Stomach (tissue), 9 donors: ENCODE results near the gene CHST13. TPM values are rescaled to one million over a fixed set of nuclear protein-coding genes. Genes with fewer than 3 reads are reported as not detected.

ENCODE experiments used
- DNase-seq, 2 donors: peaks; one replicate each; pipeline versions ENCODE4 v3.0.0 to v3.0.0-alpha.2; 2013 to 2019
- H3K27ac ChIP-seq, 5 donors: fragments of 200-600 bp in 4 of 5; sonication (generic) in 4 of 5; one replicate each; pipeline ENCODE4 v1.5.1; 2013 to 2019; ENCODE audit warnings: mild to moderate bottlenecking in 1 of 5, moderate library complexity in 1 of 5
- H3K27me3 ChIP-seq, 3 donors: fragments of 200-600 bp; sonication (generic); one replicate each; pipeline ENCODE4 v1.5.1; 2017 to 2019; ENCODE audit warnings: mixed run types in 1 of 3
- H3K36me3 ChIP-seq, 4 donors: fragments of 200-600 bp; sonication (generic); 1 replicate in 3 of 4; 2 replicates in 1 of 4; pipeline ENCODE4 v1.5.1; 2016 to 2019
- H3K4me1 ChIP-seq, 4 donors: fragments of 200-600 bp; sonication (generic); one replicate each; pipeline ENCODE4 v1.5.1; 2016 to 2019
- H3K4me3 ChIP-seq, 4 donors: fragments of 200-600 bp; sonication (generic) in 3 of 4; one replicate each; pipeline ENCODE4 v1.5.1; 2016 to 2019; ENCODE audit warnings: mild to moderate bottlenecking in 1 of 4
- H3K9me3 ChIP-seq, 4 donors: fragments of 200-600 bp; sonication (generic); one replicate each; pipeline ENCODE4 v1.5.1; 2016 to 2019
- CTCF ChIP-seq, 7 experiments: fragments of 450-650 bp in 4 of 7; fragments of 200-600 bp in 3 of 7; sonication (generic) in 3 of 7; IDR thresholded peaks; one replicate each; pipeline ENCODE4 v1.5.1; 2016 to 2019; ENCODE audit warnings: antibody characterized with exemption in 7 of 7, control low read depth in 2 of 7, mild to moderate bottlenecking in 1 of 7
- EP300 ChIP-seq: sonication (generic); formaldehyde crosslinking; IDR thresholded peaks from one replicate; pipeline ENCODE4 v1.6.1; 2017; ENCODE audit warnings: antibody characterized with exemption
- POLR2A ChIP-seq, 4 donors: fragments of 450-650 bp; IDR thresholded peaks; one replicate each; pipeline ENCODE4 v1.6.1; 2016; ENCODE audit warnings: antibody characterized with exemption in 4 of 4, control low read depth in 2 of 4, mild to moderate bottlenecking in 1 of 4, moderate library complexity in 1 of 4
- POLR2AphosphoS5 ChIP-seq, 3 donors: sonication (generic); formaldehyde crosslinking; IDR thresholded peaks; one replicate each; pipeline ENCODE4 v1.6.1; 2016; ENCODE audit warnings: antibody characterized with exemption in 3 of 3
- WGBS, 5 donors: extraction: QIAGEN DNeasy Blood & Tissue Kit in 3 of 5; methylation state at CpG; one replicate each; pipeline versions ENCODE4 v1.1.5 to v1.1.7; 2013 to 2018; 5-methylcytosine and 5-hydroxymethylcytosine counted together
- intact Hi-C: fragments of 100-400 bp; cut with DNase I; formaldehyde crosslinking; loops from one replicate; pipeline ENCODE4 v1.15.1; 2023; ENCODE audit warnings: low total_unique reads
- polyA plus RNA-seq, 3 donors: library from polyadenylated mRNA; stranded (reverse); fragments of 200-250 nt; gene quantifications; one replicate each; pipeline ENCODE4 v1.2.3, GENCODE V29; 2013
- total RNA-seq, 5 donors: library from RNA; depleted of rRNA; stranded (reverse); fragments of >200 nt; gene quantifications; one replicate each; pipeline versions ENCODE4 v1.1.0 to v1.2.3, GENCODE V29; 2014 to 2016
- donor health status: healthy with polysubstance abuse.
- donor health status: Bipolar disorder and iron deficiency.
- donor health status: healthy.

CHST13 gene
- total and polyA plus RNA-seq, 8 donors = 0.08 to 12.5 (median 1.0) TPM; not detected in 2

- Histone ChIP-seq H3K27ac (no peak overlapping the region), H3K9me3 (no peaks in the 10 kb centered on the region), H3K36me3 (no peaks in the 10 kb centered on the region), H3K4me1 (no peaks in the 10 kb centered on the region), H3K27me3 (peaks cover 0 to 7% (median 0%) of the 10 kb centered on the region in 3 donors), H3K4me3 (no peak overlapping the region)
- intact Hi-C loops = no loop called here
- 75 to 84% (median 83%) methylated on average over 6 of the region's 6 CpGs for WGBS, 5 donors
- no peak for DNase-seq
- TF ChIP-seq CTCF (IDR thresholded peaks at IDR 0.05) (no peak), EP300 (no peak), POLR2AphosphoS5 (IDR thresholded peaks at IDR 0.05) (no peak), POLR2A (IDR thresholded peaks at IDR 0.05) (no peak)
Measured at GRCh38 chr3:126494970-126495230, 29.1 kb upstream of the CHST13 start.

GRCh38 chr3:126495786-126496185 is 28.2 kb upstream of the CHST13 start:
- Histone ChIP-seq H3K4me1 (no peaks in the 10 kb centered on the region), H3K27ac (no peak overlapping the region), H3K9me3 (no peaks in the 10 kb centered on the region), H3K4me3 (no peak overlapping the region), H3K27me3 (peaks cover 0 to 7% (median 0%) of the 10 kb centered on the region in 3 donors), H3K36me3 (no peaks in the 10 kb centered on the region)
- 91 to 98% (median 92%) methylated on average over 6 to 8 of the region's 8 CpGs for WGBS, 5 donors
- intact Hi-C loops = no loop called here
- no peak for DNase-seq
- no peak for TF ChIP-seq EP300
- no peak for TF ChIP-seq POLR2A (IDR thresholded peaks at IDR 0.05)
- no peak for TF ChIP-seq POLR2AphosphoS5 (IDR thresholded peaks at IDR 0.05)

GRCh38 chr3:126496894-126497850 is 26.8 kb upstream of the CHST13 start:
- H3K4me1 ChIP-seq = no peaks in the 10 kb centered on the region
- H3K27ac ChIP-seq = no peak overlapping the region
- DNase-seq = peak in 1 of 2 donors; percentile 38
- TF ChIP-seq CTCF (IDR thresholded peaks at IDR 0.05) (no peak), POLR2A (IDR thresholded peaks at IDR 0.05) (no peak), POLR2AphosphoS5 (IDR thresholded peaks at IDR 0.05) (no peak), EP300 (no peak)
- intact Hi-C loops = no loop called here
- no peaks in the 10 kb centered on the region for H3K36me3 ChIP-seq
- H3K27me3 ChIP-seq = peaks cover 0 to 7% (median 0%) of the 10 kb centered on the region in 3 donors
- H3K4me3 ChIP-seq = no peak overlapping the region
- no peaks in the 10 kb centered on the region for H3K9me3 ChIP-seq
- 71 to 77% (median 74%) methylated on average over 19 to 21 of the region's 21 CpGs for WGBS, 5 donors

- Histone ChIP-seq H3K36me3 (no peaks in the 10 kb centered on the region), H3K4me3 (no peak overlapping the region), H3K4me1 (no peaks in the 10 kb centered on the region), H3K27ac (no peak overlapping the region), H3K9me3 (no peaks in the 10 kb centered on the region), H3K27me3 (peaks cover 0 to 7% (median 0%) of the 10 kb centered on the region in 3 donors)
- TF ChIP-seq POLR2A (IDR thresholded peaks at IDR 0.05) = no peak
- TF ChIP-seq EP300 = no peak
- TF ChIP-seq CTCF (IDR thresholded peaks at IDR 0.05) = no peak
- intact Hi-C loops = no loop called here
- 87 to 99% (median 94%) methylated on average over 5 to 6 of the region's 6 CpGs for WGBS, 5 donors
- no peak for DNase-seq
Measured at GRCh38 chr3:126497956-126498355, 26.0 kb upstream of the CHST13 start.

GRCh38 chr3:126498461-126498860 is 25.5 kb upstream of the CHST13 start:
- no peaks in the 10 kb centered on the region for H3K4me1 ChIP-seq
- WGBS, 5 donors = 63 to 83% (median 73%) methylated on average over 4 of the region's 4 CpGs
- intact Hi-C loops = no loop called here
- peaks cover 0 to 8% (median 0%) of the 10 kb centered on the region in 3 donors for H3K27me3 ChIP-seq
- H3K36me3 ChIP-seq = no peaks in the 10 kb centered on the region
- H3K9me3 ChIP-seq = no peaks in the 10 kb centered on the region
- no peak for TF ChIP-seq EP300
- no peak for TF ChIP-seq POLR2A (IDR thresholded peaks at IDR 0.05)
- TF ChIP-seq CTCF (IDR thresholded peaks at IDR 0.05) = no peak
- TF ChIP-seq POLR2AphosphoS5 (IDR thresholded peaks at IDR 0.05) = no peak
- no peak overlapping the region for H3K27ac ChIP-seq
- H3K4me3 ChIP-seq = no peak overlapping the region
- no peak for DNase-seq
